ENCODE measurements around the gene AFF3. TPM values are rescaled to one million over a fixed set of nuclear protein-coding genes. Genes with fewer than 3 reads are reported as not detected.

The AFF3 gene
- total and polyA plus RNA-seq, 2 experiments from 2014 or later, result 12.0 to 12.8 TPM

DNA sequence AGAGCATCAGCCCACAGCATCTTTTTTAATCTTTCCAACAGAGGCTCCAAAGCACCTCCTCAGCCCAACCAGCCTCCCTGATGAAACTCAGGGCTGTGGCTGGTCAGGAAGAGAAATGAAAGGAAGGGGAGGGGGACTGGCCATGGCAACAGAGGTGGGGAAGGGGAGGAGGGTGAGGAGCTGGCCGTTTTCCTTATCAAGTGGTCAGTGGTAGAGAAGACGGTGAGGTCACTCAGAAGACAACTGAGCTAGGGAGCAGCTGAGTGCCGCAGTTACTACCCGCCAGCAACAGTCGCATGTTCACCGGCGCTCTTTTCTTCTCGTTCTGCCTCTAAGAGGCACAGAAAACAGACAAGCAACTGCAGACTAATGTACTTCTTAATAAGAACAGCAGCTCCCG, 97.4 kb downstream of the AFF3 start:
- H3K4me3 ChIP-seq, result no peak overlapping the region
- no peak overlapping the region for H3K27ac ChIP-seq
- H3K4me1 ChIP-seq (ENCODE audit: low read depth), result peaks cover 15% of the 10 kb centered on the region
- no peaks in the 10 kb centered on the region for H3K9me3 ChIP-seq (ENCODE audit: low read depth)
- no peaks in the 10 kb centered on the region for H3K36me3 ChIP-seq
- no peaks in the 10 kb centered on the region for H3K27me3 ChIP-seq
- no peak for DNase-seq (ENCODE audit: low read depth in 1 of 2, low spot score in 1 of 2)
- no peak for TF ChIP-seq CTCF (IDR thresholded peaks at IDR 0.05; ENCODE audit: low read depth, low read length)

- no peaks in the 10 kb centered on the region for H3K27me3 ChIP-seq
- no peaks in the 10 kb centered on the region for H3K36me3 ChIP-seq
- no peak overlapping the region for H3K27ac ChIP-seq
- H3K4me1 ChIP-seq (ENCODE audit: low read depth), result peaks cover 15% of the 10 kb centered on the region
- H3K4me3 ChIP-seq, result no peak overlapping the region
- DNase-seq (ENCODE audit: low read depth in 1 of 2, low spot score in 1 of 2), result no peak
- no peak for TF ChIP-seq CTCF (IDR thresholded peaks at IDR 0.05; ENCODE audit: low read depth, low read length)
- no peaks in the 10 kb centered on the region for H3K9me3 ChIP-seq (ENCODE audit: low read depth)
Measured at GRCh38 chr2:100043891-100044255, 98.5 kb downstream of the AFF3 start.

- no peak for TF ChIP-seq CTCF (IDR thresholded peaks at IDR 0.05; ENCODE audit: low read depth, low read length)
- Histone ChIP-seq H3K36me3 (no peaks in the 10 kb centered on the region), H3K27ac (no peak overlapping the region), H3K4me1 (ENCODE audit: low read depth) (peaks cover 15% of the 10 kb centered on the region), H3K27me3 (no peaks in the 10 kb centered on the region), H3K4me3 (no peak overlapping the region), H3K9me3 (ENCODE audit: low read depth) (no peaks in the 10 kb centered on the region)
- DNase-seq (ENCODE audit: low read depth in 1 of 2, low spot score in 1 of 2), result no peak
Measured at GRCh38 chr2:100043081-100043890, 99.1 kb downstream of the AFF3 start.

GRCh38 chr2:100042562-100042961, 99.8 kb downstream of the AFF3 start:
- no peak for TF ChIP-seq CTCF (IDR thresholded peaks at IDR 0.05; ENCODE audit: low read depth, low read length)
- no peaks in the 10 kb centered on the region for H3K27me3 ChIP-seq
- DNase-seq (ENCODE audit: low read depth in 1 of 2, low spot score in 1 of 2), result no peak
- H3K9me3 ChIP-seq (ENCODE audit: low read depth), result no peaks in the 10 kb centered on the region
- H3K27ac ChIP-seq, result no peak overlapping the region
- H3K4me1 ChIP-seq (ENCODE audit: low read depth), result peaks cover 15% of the 10 kb centered on the region
- no peak overlapping the region for H3K4me3 ChIP-seq
- no peaks in the 10 kb centered on the region for H3K36me3 ChIP-seq

DNA sequence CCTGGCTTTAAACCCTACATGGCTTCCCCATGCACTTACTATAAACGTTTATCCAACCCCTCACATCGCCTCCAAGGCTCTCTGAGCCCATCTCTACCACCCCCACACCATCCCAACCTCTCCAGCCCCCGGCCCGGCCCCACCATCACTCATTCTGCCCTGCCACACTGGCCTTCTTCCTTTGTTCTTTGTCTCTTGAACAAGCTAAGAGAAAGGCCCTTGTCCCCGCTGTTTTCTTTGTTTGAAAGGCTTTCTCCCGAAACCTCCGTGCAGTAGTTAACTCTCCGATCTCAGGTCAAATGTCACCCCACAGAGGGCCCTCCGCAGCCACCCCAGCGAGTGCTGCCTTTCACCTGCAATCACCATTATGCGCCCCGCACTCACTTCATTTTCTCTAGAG, 100.4 kb downstream of the AFF3 start:
- no peaks in the 10 kb centered on the region for H3K27me3 ChIP-seq
- TF ChIP-seq CTCF (IDR thresholded peaks at IDR 0.05; ENCODE audit: low read depth, low read length), result no peak
- H3K36me3 ChIP-seq, result no peaks in the 10 kb centered on the region
- H3K4me1 ChIP-seq (ENCODE audit: low read depth), result peaks cover 15% of the 10 kb centered on the region
- H3K4me3 ChIP-seq, result no peak overlapping the region
- no peak overlapping the region for H3K27ac ChIP-seq
- no peaks in the 10 kb centered on the region for H3K9me3 ChIP-seq (ENCODE audit: low read depth)
- DNase-seq (ENCODE audit: low read depth in 1 of 2, low spot score in 1 of 2), result no peak

Data from cardiac muscle cell (in vitro differentiated cells and primary cell).